SK-N-SH (cell line): ENCODE data around the gene TMEM115. TPM values are rescaled to one million over a fixed set of nuclear protein-coding genes. Genes with fewer than 3 reads are reported as not detected.

ENCODE experiments used
- CTCF ChIA-PET: fragments of 300-600, 350-600 bp; formaldehyde crosslinking; extraction: SDS; loops from one replicate; lab custom pipeline; 2021; lab: Yijun Ruan, JAX
- POLR2A ChIA-PET: fragments of 350-600 bp; sonication (Branson Sonifier 250); formaldehyde crosslinking; extraction: SDS; loops from one replicate; lab custom pipeline; 2020; ENCODE audit warnings: antibody characterized with exemption, inconsistent platforms; lab: Yijun Ruan, JAX
- DNase-seq: peaks from one replicate; pipeline ENCODE4 v3.0.0; 2012
- H2AFZ ChIP-seq: fragments of 200-600 bp; sonication (generic); 2 replicates; pipeline ENCODE4 v1.8.1; 2016; ENCODE audit warnings: antibody characterized with exemption, mild to moderate bottlenecking, low read depth
- H3F3A ChIP-seq: fragments of 200-600 bp; sonication (generic); replicated peaks from 2 replicates; pipeline ENCODE3; 2016; ENCODE audit warnings: antibody characterized with exemption, mild to moderate bottlenecking; ENCODE audit not compliant: insufficient read depth
- H3K27ac ChIP-seq, 2 experiments: fragments of 200-500 bp in 1 of 2; fragments of 200-600 bp in 1 of 2; sonication (Bioruptor generic) in 1 of 2; sonication (generic), shearing (Covaris generic) in 1 of 2; 2 replicates each; pipeline versions ENCODE4 v1.5.1 to v1.6.1; 2014 to 2016; ENCODE audit warnings: low read depth in 2 of 2, inconsistent platforms in 1 of 2, low read length in 1 of 2, mild to moderate bottlenecking in 1 of 2, mixed read lengths in 1 of 2
- H3K27me3 ChIP-seq: fragments of 200-600 bp; sonication (generic), shearing (Covaris generic); 2 replicates; pipeline ENCODE4 v1.6.1; 2016; ENCODE audit warnings: mixed run types; ENCODE audit not compliant: insufficient read depth
- H3K36me3 ChIP-seq, 2 experiments: fragments of 200-500 bp in 1 of 2; fragments of 200-600 bp in 1 of 2; sonication (Bioruptor generic) in 1 of 2; sonication (generic) in 1 of 2; replicated peaks in 1 of 2; 2 replicates each; pipeline versions ENCODE3 to v1.5.1; 2014 to 2016; ENCODE audit warnings: low read length in 1 of 2, mild to moderate bottlenecking in 1 of 2; ENCODE audit not compliant: insufficient read depth in 2 of 2, control insufficient read depth in 1 of 2
- H3K4me1 ChIP-seq, 2 experiments: fragments of 200-500 bp in 1 of 2; fragments of 200-600 bp in 1 of 2; sonication (Bioruptor generic) in 1 of 2; sonication (generic), shearing (Covaris generic) in 1 of 2; 2 replicates each; pipeline versions ENCODE4 v1.5.1 to v1.6.1; 2014 to 2016; ENCODE audit warnings: low read depth in 1 of 2, low read length in 1 of 2, mixed run types in 1 of 2; ENCODE audit not compliant: insufficient read depth in 2 of 2, control insufficient read depth in 1 of 2
- H3K4me2 ChIP-seq: fragments of 200-600 bp; sonication (generic), shearing (Covaris generic); 2 replicates; pipeline ENCODE4 v1.6.1; 2017; ENCODE audit warnings: mixed run types
- H3K4me3 ChIP-seq, 2 experiments: fragments of 200-500 bp in 1 of 2; fragments of 200-600 bp in 1 of 2; sonication (Bioruptor generic) in 1 of 2; sonication (generic), shearing (Covaris generic) in 1 of 2; 2 replicates each; pipeline versions ENCODE4 v1.5.1 to v1.8.1; 2014 to 2016; ENCODE audit warnings: low read depth in 2 of 2, inconsistent platforms in 1 of 2, low read length in 1 of 2, mild to moderate bottlenecking in 1 of 2, mixed read lengths in 1 of 2, moderate library complexity in 1 of 2
- H3K79me2 ChIP-seq: fragments of 200-600 bp; sonication (generic); 2 replicates; pipeline ENCODE4 v1.8.1; 2017; ENCODE audit warnings: mild to moderate bottlenecking; ENCODE audit not compliant: insufficient read depth
- H3K9ac ChIP-seq: fragments of 200-600 bp; sonication (generic); 2 replicates; pipeline ENCODE4 v1.6.1; 2017; ENCODE audit warnings: mixed run types
- H3K9me2 ChIP-seq: fragments of 200-600 bp; sonication (generic); 2 replicates; pipeline ENCODE4 v1.6.1; 2017; ENCODE audit warnings: mixed run types
- H3K9me3 ChIP-seq: fragments of 200-600 bp; sonication (generic); 2 replicates; pipeline ENCODE4 v1.6.1; 2017; ENCODE audit warnings: mixed run types, mild to moderate bottlenecking, moderate library complexity
- H4K20me1 ChIP-seq: fragments of 200-600 bp; sonication (generic); 2 replicates; pipeline ENCODE4 v1.6.1; 2017; ENCODE audit warnings: mild to moderate bottlenecking, mixed run types; ENCODE audit not compliant: insufficient read depth
- CHD2 ChIP-seq: fragments of 150-350 bp; IDR thresholded peaks from 2 replicates; pipeline ENCODE4 v1.6.1; 2018; ENCODE audit warnings: low read length; ENCODE audit not compliant: partially characterized antibody
- EP300 ChIP-seq, 2 experiments: IDR thresholded peaks; 2 replicates each; pipeline versions ENCODE4 v1.4.0 to v1.6.1; 2012; ENCODE audit warnings: borderline replicate concordance in 1 of 2, low read depth in 1 of 2, low read length in 1 of 2
- FOXJ3 ChIP-seq: sonication (generic); formaldehyde crosslinking; IDR thresholded peaks from 2 replicates; pipeline ENCODE4 v1.5.1; 2020; ENCODE audit warnings: mild to moderate bottlenecking, missing genetic modification reagents
- GABPA ChIP-seq: IDR thresholded peaks from 2 replicates; pipeline ENCODE4 v1.4.0; 2012; ENCODE audit warnings: low read depth, mild to moderate bottlenecking
- GATA2 ChIP-seq: sonication (generic); formaldehyde crosslinking; IDR thresholded peaks from 2 replicates; pipeline ENCODE4 v1.5.0; 2020; ENCODE audit warnings: mild to moderate bottlenecking, missing genetic modification reagents
- JUND ChIP-seq: IDR thresholded peaks from 2 replicates; pipeline ENCODE4 v1.4.0; 2012
- MXI1 ChIP-seq: IDR thresholded peaks from 2 replicates; pipeline ENCODE4 v1.6.1; 2012; ENCODE audit warnings: mild to moderate bottlenecking, low read depth, low read length, improper control_type of control experiment
- WGBS: methylation state at CpG from one replicate; pipeline ENCODE4 v1.1.6; 2017; ENCODE audit warnings: low lambda C conversion rate; 5-methylcytosine and 5-hydroxymethylcytosine counted together
- polyA plus RNA-seq, 3 experiments: library from polyadenylated mRNA; depleted of rRNA; stranded (reverse); fragments of >200 nt; gene quantifications; 2 replicates each; pipeline ENCODE4 v1.2.3, GENCODE V29; 2012
- TF ChIP-seq, protein P1 (sequence below): IDR thresholded peaks from 2 replicates; pipeline ENCODE4 v1.4.0; 2012; ENCODE audit warnings: low read depth, borderline replicate concordance
- TF ChIP-seq, protein P2 (sequence below): IDR thresholded peaks from 2 replicates; pipeline ENCODE4 v1.4.0; 2012; ENCODE audit warnings: low read depth

The TMEM115 gene
- polyA plus RNA-seq, 1 of the 3 experiments (the other 2 are of a cell fraction), result 47.8 TPM

DNA sequence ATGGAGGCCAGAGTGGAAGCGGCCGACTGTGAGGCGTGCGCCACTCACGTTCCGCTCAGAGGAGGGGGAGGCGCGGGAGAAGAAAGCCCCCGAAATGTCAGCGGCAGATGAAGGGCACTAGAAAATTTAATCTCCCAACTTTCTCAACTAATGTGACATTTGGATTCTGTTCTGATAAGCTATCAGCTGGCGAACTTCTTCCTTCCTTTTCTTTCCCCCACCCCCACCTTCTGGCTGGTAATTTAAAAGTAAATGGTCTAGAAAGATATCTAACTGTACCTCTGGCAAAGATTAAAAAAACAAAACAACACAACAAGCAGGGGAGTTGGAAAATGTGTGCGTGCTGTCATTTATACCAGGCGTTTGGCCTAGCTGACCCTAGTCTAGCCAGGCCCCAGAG lies 26.4 kb upstream of the TMEM115 start:
- Histone ChIP-seq H3K27ac (peak overlapping the region in 1 of 2 experiments; percentile 100; a peak in 2 of 4 replicates), H3F3A (no peaks in the 10 kb centered on the region), H3K4me1 (peaks cover 0 to 98% of the 10 kb centered on the region in 2 experiments; a peak in 2 of 4 replicates), H3K9me3 (no peaks in the 10 kb centered on the region), H3K9ac (no peak overlapping the region), H3K9me2 (no peaks in the 10 kb centered on the region), H3K27me3 (no peaks in the 10 kb centered on the region), H3K4me3 (no peak overlapping the region), H3K4me2 (no peak overlapping the region), H3K36me3 (no peaks in the 10 kb centered on the region), H4K20me1 (no peaks in the 10 kb centered on the region), H3K79me2 (no peaks in the 10 kb centered on the region), H2AFZ (no peak overlapping the region)
- ChIA-PET CTCF (interaction anchor here (0.9 to 11.5 kb wide), 12 partner anchors 17 to 165 kb away, joined by 3 to 128 read pairs (median 7); partner anchors contain the start of genes CYB561D2 and NPRL2), POLR2A (interaction anchor here (0.9 to 4.8 kb wide), 4 partner anchors 16 to 49 kb away, joined by 3 to 25 read pairs (median 4); partner anchors contain the start of gene NPRL2)
- peak; percentile 88 for TF ChIP-seq GATA2 (CRISPR knock-in tag)
- no peak for TF ChIP-seq JUND
- peak; percentile 50; the same call in 1 of the 2 replicates for TF ChIP-seq MXI1
- TF ChIP-seq FOXJ3 (CRISPR knock-in tag), result peak; percentile 42; the same call in 1 of the 2 replicates
- TF ChIP-seq CHD2, result peak; percentile 63
- peak in 1 of 2 experiments; percentile 94; a peak in 2 of 4 replicates for TF ChIP-seq EP300 (IDR thresholded peaks at IDR 0.05; ENCODE audit: borderline replicate concordance in 1 of 2, low read depth in 1 of 2, low read length in 1 of 2)
- DNase-seq, result no peak
- 61% methylated on average over 13 of the region's 13 CpGs for WGBS

GRCh38 chr3:50383750-50384149 lies 24.4 kb upstream of the TMEM115 start:
- no peak for TF ChIP-seq GABPA
- TF ChIP-seq GATA2 (CRISPR knock-in tag), result no peak
- TF ChIP-seq, protein P1, sequence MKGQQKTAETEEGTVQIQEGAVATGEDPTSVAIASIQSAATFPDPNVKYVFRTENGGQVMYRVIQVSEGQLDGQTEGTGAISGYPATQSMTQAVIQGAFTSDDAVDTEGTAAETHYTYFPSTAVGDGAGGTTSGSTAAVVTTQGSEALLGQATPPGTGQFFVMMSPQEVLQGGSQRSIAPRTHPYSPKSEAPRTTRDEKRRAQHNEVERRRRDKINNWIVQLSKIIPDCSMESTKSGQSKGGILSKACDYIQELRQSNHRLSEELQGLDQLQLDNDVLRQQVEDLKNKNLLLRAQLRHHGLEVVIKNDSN, result no peak
- TF ChIP-seq, all 33 proteins: peak for 0
- Histone ChIP-seq H3K4me2 (no peak overlapping the region), H3K36me3 (no peaks in the 10 kb centered on the region), H3K27ac (peak overlapping the region in 1 of 2 experiments; percentile 100; a peak in 2 of 4 replicates), H3K9ac (no peak overlapping the region), H3K9me3 (no peaks in the 10 kb centered on the region), H3K27me3 (no peaks in the 10 kb centered on the region), H3K79me2 (no peaks in the 10 kb centered on the region), H3K4me3 (no peak overlapping the region), H3K9me2 (no peaks in the 10 kb centered on the region), H2AFZ (no peak overlapping the region), H4K20me1 (no peaks in the 10 kb centered on the region), H3K4me1 (peaks cover 0 to 98% of the 10 kb centered on the region in 2 experiments; a peak in 2 of 4 replicates), H3F3A (no peaks in the 10 kb centered on the region)
- ChIA-PET POLR2A (interaction anchor here (0.9 kb wide), 1 partner anchor 30 kb away, joined by 3 read pairs; no protein-coding TSS in a partner anchor), CTCF (interaction anchor here (0.8 to 11.5 kb wide), 4 partner anchors 13 to 41 kb away, joined by 3 to 128 read pairs (median 3); no protein-coding TSS in a partner anchor)
- DNase-seq, result no peak
- WGBS, result 53% methylated on average over 4 of the region's 6 CpGs

DNA sequence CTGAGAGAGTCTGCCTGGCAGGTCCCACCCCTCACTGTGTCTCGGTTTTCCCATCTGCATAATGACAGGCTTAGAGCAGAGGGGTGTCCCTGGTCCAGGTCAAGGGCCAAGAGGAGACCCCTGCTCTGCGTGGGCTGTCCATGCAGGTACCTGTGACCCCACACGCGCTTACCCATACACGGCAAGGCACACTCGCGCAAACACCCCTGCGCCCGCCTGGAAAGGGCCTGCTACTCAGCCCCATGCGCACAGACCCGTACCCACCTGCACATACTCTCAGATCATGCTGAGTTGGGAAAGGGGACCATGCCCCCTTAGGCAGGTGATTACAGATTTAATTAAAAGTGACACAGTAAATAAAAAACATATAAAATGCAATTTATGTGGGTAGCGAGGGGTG lies 23.4 kb upstream of the TMEM115 start:
- H3K4me2 ChIP-seq, result no peak overlapping the region
- POLR2A ChIA-PET, result interaction anchor here (0.9 kb wide), 1 partner anchor 29 kb away, joined by 3 read pairs; no protein-coding TSS in a partner anchor
- H3F3A ChIP-seq, result no peaks in the 10 kb centered on the region
- 59% methylated on average over 6 of the region's 12 CpGs for WGBS
- H3K27me3 ChIP-seq, result no peaks in the 10 kb centered on the region
- CTCF ChIA-PET, result interaction anchor here (1.1 to 11.5 kb wide), 3 partner anchors 13 to 42 kb away, joined by 3 to 128 read pairs (median 3); no protein-coding TSS in a partner anchor
- no peak overlapping the region for H2AFZ ChIP-seq
- peak overlapping the region in 1 of 2 experiments; percentile 100; a peak in 2 of 4 replicates for H3K27ac ChIP-seq
- no peak overlapping the region for H3K9ac ChIP-seq
- no peaks in the 10 kb centered on the region for H3K9me3 ChIP-seq
- H3K9me2 ChIP-seq, result no peaks in the 10 kb centered on the region
- H3K4me1 ChIP-seq, result peaks cover 0 to 98% of the 10 kb centered on the region in 2 experiments; a peak in 2 of 4 replicates
- no peaks in the 10 kb centered on the region for H4K20me1 ChIP-seq
- H3K4me3 ChIP-seq, result no peak overlapping the region
- no peaks in the 10 kb centered on the region for H3K79me2 ChIP-seq
- H3K36me3 ChIP-seq, result no peaks in the 10 kb centered on the region
- no peak for DNase-seq
- 0 out of 4 replicates have a peak, but pooled peaks of 1 of the 2 experiments have one; percentile 5 for TF ChIP-seq EP300 (IDR thresholded peaks at IDR 0.05; ENCODE audit: borderline replicate concordance in 1 of 2, low read depth in 1 of 2, low read length in 1 of 2)
- TF ChIP-seq, protein P2, sequence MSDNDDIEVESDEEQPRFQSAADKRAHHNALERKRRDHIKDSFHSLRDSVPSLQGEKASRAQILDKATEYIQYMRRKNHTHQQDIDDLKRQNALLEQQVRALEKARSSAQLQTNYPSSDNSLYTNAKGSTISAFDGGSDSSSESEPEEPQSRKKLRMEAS, result no peak
